ENCODE results near the gene CNTNAP2.

- TF ChIP-seq SP1 (IDR thresholded peaks at IDR 0.05) (no peak), FOXK2 (IDR thresholded peaks at IDR 0.05) (no peak), BHLHE40 (IDR thresholded peaks at IDR 0.05; ENCODE audit: borderline replicate concordance) (no peak), FOXA1 (IDR thresholded peaks at IDR 0.05) (no peak)
These were observed 1320.1 kb downstream of the CNTNAP2 start for GRCh38 chr7:147436718-147437117.
